Heart left ventricle (tissue), 16 donors: ENCODE data around the gene FSTL4. TPM values are rescaled to one million over a fixed set of nuclear protein-coding genes. Genes with fewer than 3 reads are reported as not detected.

Source experiments
- ATAC-seq, 4 donors: fragments of 200-7000 bp; cut with Tn5 transposase; one replicate each; pipeline ENCODE4 v1.9.1; 2020 to 2022; ENCODE audit warnings: moderate library complexity in 4 of 4, mild to moderate bottlenecking in 3 of 4, moderate number of reproducible peaks in 1 of 4
- DNase-seq, 5 donors: peaks; one replicate each; pipeline ENCODE4 v3.0.0-alpha.2; 2020
- H3K27ac ChIP-seq, 12 donors: fragments of 200-600 bp; sonication (generic) in 4 of 12; one replicate each; pipeline versions ENCODE4 v1.5.0 to v1.8.0; 2016 to 2022; ENCODE audit warnings: mild to moderate bottlenecking in 2 of 12
- H3K27me3 ChIP-seq, 9 donors: fragments of 200-600 bp; sonication (generic) in 2 of 9; one replicate each; pipeline versions ENCODE4 v1.5.1 to v1.8.0; 2016 to 2022; ENCODE audit warnings: mild to moderate bottlenecking in 3 of 9
- H3K36me3 ChIP-seq, 9 donors: fragments of 200-600 bp; sonication (generic) in 2 of 9; one replicate each; pipeline versions ENCODE4 v1.5.0 to v1.8.0; 2018 to 2022; ENCODE audit warnings: mild to moderate bottlenecking in 2 of 9
- H3K4me1 ChIP-seq, 12 donors: fragments of 200-600 bp; sonication (generic) in 4 of 12; one replicate each; pipeline versions ENCODE4 v1.5.0 to v1.8.0; 2016 to 2022; ENCODE audit warnings: mild to moderate bottlenecking in 3 of 12
- H3K4me3 ChIP-seq, 12 donors: fragments of 200-600 bp; sonication (generic) in 4 of 12; one replicate each; pipeline versions ENCODE4 v1.5.0 to v1.8.0; 2017 to 2022; ENCODE audit warnings: mild to moderate bottlenecking in 9 of 12, moderate library complexity in 4 of 12
- H3K9me3 ChIP-seq, 12 donors: fragments of 200-600 bp; sonication (generic) in 4 of 12; one replicate each; pipeline versions ENCODE4 v1.5.0 to v1.8.0; 2016 to 2022; ENCODE audit warnings: mild to moderate bottlenecking in 1 of 12
- CTCF ChIP-seq, 12 donors: fragments of 200-600 bp; sonication (generic) in 4 of 12; IDR thresholded peaks; one replicate each; pipeline versions ENCODE4 v1.5.0 to v1.8.0; 2018 to 2022; ENCODE audit warnings: antibody characterized with exemption in 12 of 12, mild to moderate bottlenecking in 5 of 12
- POLR2A ChIP-seq, 2 donors: fragments of 450-650 bp; IDR thresholded peaks; one replicate each; pipeline ENCODE4 v1.6.1; 2017; ENCODE audit warnings: antibody characterized with exemption in 2 of 2, mild to moderate bottlenecking in 2 of 2, moderate library complexity in 2 of 2
- WGBS, 4 donors: extraction: QIAGEN DNeasy Blood & Tissue Kit in 2 of 4; methylation state at CpG; one replicate each; pipeline versions ENCODE4 v1.1.5 to v1.1.7; 2013 to 2018; 5-methylcytosine and 5-hydroxymethylcytosine counted together
- intact Hi-C, 10 donors: fragments of 100-400 bp; cut with DNase I; formaldehyde crosslinking; loops; one replicate each; pipeline versions ENCODE4 v1.11.1 to v1.14.2; 2022
- polyA plus RNA-seq, 2 donors: library from polyadenylated mRNA; stranded (reverse); fragments of 200-250 nt; gene quantifications; one replicate each; pipeline ENCODE4 v1.2.3, GENCODE V29; 2013
- total RNA-seq, 9 donors: library from RNA; depleted of rRNA in 2 of 9; stranded (reverse); fragments of >200 nt in 2 of 9; fragmentation: NEBNext Ultra II Directional in 3 of 9; extraction: Animal tissue kit (Norgen Biotek cat#: 25700) in 3 of 9; gene quantifications; one replicate each; pipeline versions ENCODE4 v1.1.0 to v1.2.4, GENCODE V29; 2016 to 2023
- donor health status: ischemic (EF 13 %, LVEDD 7.1; RV severe dilation, severe dysfunction).
- donor health status: healthy with polysubstance abuse.
- donor health status: DM: no; HTN: yes; CAD: no.
- donor health status: DM: no; HTN: no; CAD: no.
- donor health status: ischemic (EF 25% LVEDD 6.9; RV normal size, moderate dysfunction).
- donor health status: ischemic (EF 25% LVEDD 5.7; RV mildly dilated, moderate dysfunction).
- donor health status: healthy.
- donor health status: DM: yes; HTN: yes; CAD: no.
- donor health status: ischemic (EF 35%, LVEDD 5.7; RV mildly dilated, moderate dysfunction).
- donor health status: nonischemic (EF 11% LVEDD 7.7; RV severe dilation, severe dysfunction).
- donor health status: DM: yes; HTN: yes; CAD: no.
- donor health status: PGD.
- donor health status: ischemic (EF 29% LVEDD 5.4; RV normal size, mild dysfunction).
- donor health status: nonischemic (EF 23%, LVEDD 6.1; RV moderate dilation, normal function).

The FSTL4 gene
- total and polyA plus RNA-seq, 11 donors = 0.01 to 0.39 (median 0.17) TPM; not detected in 6

- no peak for ATAC-seq
- TF ChIP-seq CTCF (IDR thresholded peaks at IDR 0.05) = no peak
- TF ChIP-seq POLR2A (IDR thresholded peaks at IDR 0.05) = no peak
- intact Hi-C loops = no loop called here
- no peaks in the 10 kb centered on the region for H3K9me3 ChIP-seq
- no peak for DNase-seq
- no peak overlapping the region for H3K4me3 ChIP-seq
- H3K27ac ChIP-seq = no peak overlapping the region
- peaks cover 0 to 7% (median 0%) of the 10 kb centered on the region in 9 donors for H3K27me3 ChIP-seq
- H3K36me3 ChIP-seq = no peaks in the 10 kb centered on the region
- H3K4me1 ChIP-seq = no peaks in the 10 kb centered on the region
- 72 to 88% (median 79%) methylated on average over 4 to 5 of the region's 5 CpGs for WGBS, 4 donors
Measured at GRCh38 chr5:133581918-133582317, 30.4 kb downstream of the FSTL4 start.

- no peak for TF ChIP-seq CTCF (IDR thresholded peaks at IDR 0.05)
- TF ChIP-seq POLR2A (IDR thresholded peaks at IDR 0.05) = no peak
- Histone ChIP-seq H3K27ac (no peak overlapping the region), H3K4me1 (no peaks in the 10 kb centered on the region), H3K27me3 (peaks cover 0 to 7% (median 0%) of the 10 kb centered on the region in 9 donors), H3K9me3 (no peaks in the 10 kb centered on the region), H3K4me3 (no peak overlapping the region), H3K36me3 (no peaks in the 10 kb centered on the region)
- intact Hi-C loops = no loop called here
- ATAC-seq (no peak), DNase-seq (no peak)
- 58 to 70% (median 65%) methylated on average over 5 of the region's 5 CpGs for WGBS, 4 donors
Measured at GRCh38 chr5:133581348-133581747, 31.0 kb downstream of the FSTL4 start.

GRCh38 chr5:133580618-133581017 lies 31.7 kb downstream of the FSTL4 start:
- Histone ChIP-seq H3K4me1 (no peaks in the 10 kb centered on the region), H3K9me3 (no peaks in the 10 kb centered on the region), H3K36me3 (no peaks in the 10 kb centered on the region), H3K27me3 (peaks cover 0 to 7% (median 0%) of the 10 kb centered on the region in 9 donors), H3K4me3 (no peak overlapping the region), H3K27ac (no peak overlapping the region)
- 74 to 80% (median 77%) methylated on average over 7 of the region's 7 CpGs for WGBS, 4 donors
- no peak for ATAC-seq
- no peak for TF ChIP-seq POLR2A (IDR thresholded peaks at IDR 0.05)
- TF ChIP-seq CTCF (IDR thresholded peaks at IDR 0.05) = no peak
- intact Hi-C loops = no loop called here
- no peak for DNase-seq

GRCh38 chr5:133579766-133580165 lies 32.6 kb downstream of the FSTL4 start:
- H3K4me1 ChIP-seq = no peaks in the 10 kb centered on the region
- TF ChIP-seq CTCF (IDR thresholded peaks at IDR 0.05) (no peak), POLR2A (IDR thresholded peaks at IDR 0.05) (no peak)
- peaks cover 0 to 7% (median 0%) of the 10 kb centered on the region in 9 donors for H3K27me3 ChIP-seq
- WGBS, 4 donors = 66 to 81% (median 74%) methylated on average over 4 of the region's 4 CpGs
- no peaks in the 10 kb centered on the region for H3K36me3 ChIP-seq
- H3K9me3 ChIP-seq = no peaks in the 10 kb centered on the region
- no peak for DNase-seq
- intact Hi-C loops = no loop called here
- H3K4me3 ChIP-seq = no peak overlapping the region
- H3K27ac ChIP-seq = no peak overlapping the region
- ATAC-seq = no peak
